ENCODE data around the gene SCNM1.

DNA sequence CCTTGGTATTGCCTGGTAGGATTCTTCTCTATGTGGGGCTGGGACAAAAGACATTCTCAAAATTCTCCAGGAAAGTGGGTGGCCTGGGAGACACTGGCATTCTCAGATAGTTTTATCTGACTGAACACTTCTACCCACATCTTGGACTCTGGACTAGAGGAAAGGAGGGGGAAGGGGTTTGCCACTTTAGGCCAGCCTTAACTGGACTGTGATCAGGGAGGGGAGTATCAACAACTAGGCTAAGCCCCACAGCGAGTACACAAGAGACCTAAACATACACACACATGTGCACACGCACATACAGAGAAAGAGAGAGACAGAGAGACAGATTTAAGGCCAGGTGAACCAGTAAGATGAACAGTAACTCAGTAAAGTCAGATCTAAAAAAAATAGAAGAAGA is 18.3 kb upstream of the SCNM1 start:
- TF ChIP-seq, protein P1, sequence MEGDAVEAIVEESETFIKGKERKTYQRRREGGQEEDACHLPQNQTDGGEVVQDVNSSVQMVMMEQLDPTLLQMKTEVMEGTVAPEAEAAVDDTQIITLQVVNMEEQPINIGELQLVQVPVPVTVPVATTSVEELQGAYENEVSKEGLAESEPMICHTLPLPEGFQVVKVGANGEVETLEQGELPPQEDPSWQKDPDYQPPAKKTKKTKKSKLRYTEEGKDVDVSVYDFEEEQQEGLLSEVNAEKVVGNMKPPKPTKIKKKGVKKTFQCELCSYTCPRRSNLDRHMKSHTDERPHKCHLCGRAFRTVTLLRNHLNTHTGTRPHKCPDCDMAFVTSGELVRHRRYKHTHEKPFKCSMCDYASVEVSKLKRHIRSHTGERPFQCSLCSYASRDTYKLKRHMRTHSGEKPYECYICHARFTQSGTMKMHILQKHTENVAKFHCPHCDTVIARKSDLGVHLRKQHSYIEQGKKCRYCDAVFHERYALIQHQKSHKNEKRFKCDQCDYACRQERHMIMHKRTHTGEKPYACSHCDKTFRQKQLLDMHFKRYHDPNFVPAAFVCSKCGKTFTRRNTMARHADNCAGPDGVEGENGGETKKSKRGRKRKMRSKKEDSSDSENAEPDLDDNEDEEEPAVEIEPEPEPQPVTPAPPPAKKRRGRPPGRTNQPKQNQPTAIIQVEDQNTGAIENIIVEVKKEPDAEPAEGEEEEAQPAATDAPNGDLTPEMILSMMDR (IDR thresholded peaks at IDR 0.05), result no peak
- no peak for TF ChIP-seq POLR2A (IDR thresholded peaks at IDR 0.05)

Data from heart left ventricle (tissue), 13 donors.